GM12874 (cell line): ENCODE data around the gene NOTO.

Source experiments
- TF ChIP-seq, protein P1 (sequence below): IDR thresholded peaks from 2 replicates; pipeline ENCODE4 v1.5.1; 2011; ENCODE audit warnings: low read depth, mild to moderate bottlenecking, control low read depth, low read length, moderate library complexity; ENCODE audit not compliant: insufficient read depth

NOTO gene

DNA sequence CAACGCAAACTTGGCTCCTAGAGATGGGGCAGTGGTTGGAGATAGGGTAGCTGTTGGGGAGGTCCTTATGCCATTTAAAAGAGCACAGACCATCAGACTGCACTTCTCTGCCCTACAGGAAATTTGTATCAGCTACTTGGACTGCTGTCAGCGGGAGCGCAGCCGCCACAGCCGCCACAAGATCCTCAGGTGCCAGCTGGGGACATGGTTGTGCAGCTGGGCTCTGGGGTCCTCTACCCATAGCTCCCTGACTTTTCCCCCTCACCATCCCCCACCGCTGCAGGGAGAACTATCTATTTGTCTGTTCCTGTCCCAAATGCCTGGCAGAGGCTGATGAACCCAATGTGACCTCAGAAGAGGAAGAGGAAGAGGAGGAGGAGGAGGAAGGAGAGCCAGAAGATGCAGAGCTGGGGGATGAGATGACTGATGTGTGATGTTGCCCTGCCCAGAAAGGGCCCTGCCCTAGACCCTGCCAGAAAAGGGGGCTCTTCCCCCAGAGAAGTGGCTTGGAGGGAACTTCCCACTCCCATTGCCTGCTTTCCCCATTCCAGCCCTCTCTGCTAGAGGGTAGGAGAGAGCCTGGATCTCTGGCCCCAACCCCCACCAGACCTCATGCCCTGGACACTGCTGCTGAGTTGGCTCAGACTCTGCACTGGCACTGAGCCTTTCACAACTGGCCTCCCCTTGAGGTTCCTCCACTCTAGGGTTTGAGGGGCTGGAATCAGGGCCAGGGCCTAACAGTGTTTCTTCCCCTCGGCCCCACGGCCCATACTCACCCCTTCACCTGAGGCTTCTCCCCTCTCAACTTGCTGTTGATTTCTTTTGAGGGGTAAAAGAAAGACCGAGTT lies 23.4 kb downstream of the NOTO start:
- TF ChIP-seq, protein P1, sequence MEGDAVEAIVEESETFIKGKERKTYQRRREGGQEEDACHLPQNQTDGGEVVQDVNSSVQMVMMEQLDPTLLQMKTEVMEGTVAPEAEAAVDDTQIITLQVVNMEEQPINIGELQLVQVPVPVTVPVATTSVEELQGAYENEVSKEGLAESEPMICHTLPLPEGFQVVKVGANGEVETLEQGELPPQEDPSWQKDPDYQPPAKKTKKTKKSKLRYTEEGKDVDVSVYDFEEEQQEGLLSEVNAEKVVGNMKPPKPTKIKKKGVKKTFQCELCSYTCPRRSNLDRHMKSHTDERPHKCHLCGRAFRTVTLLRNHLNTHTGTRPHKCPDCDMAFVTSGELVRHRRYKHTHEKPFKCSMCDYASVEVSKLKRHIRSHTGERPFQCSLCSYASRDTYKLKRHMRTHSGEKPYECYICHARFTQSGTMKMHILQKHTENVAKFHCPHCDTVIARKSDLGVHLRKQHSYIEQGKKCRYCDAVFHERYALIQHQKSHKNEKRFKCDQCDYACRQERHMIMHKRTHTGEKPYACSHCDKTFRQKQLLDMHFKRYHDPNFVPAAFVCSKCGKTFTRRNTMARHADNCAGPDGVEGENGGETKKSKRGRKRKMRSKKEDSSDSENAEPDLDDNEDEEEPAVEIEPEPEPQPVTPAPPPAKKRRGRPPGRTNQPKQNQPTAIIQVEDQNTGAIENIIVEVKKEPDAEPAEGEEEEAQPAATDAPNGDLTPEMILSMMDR: no peak

DNA sequence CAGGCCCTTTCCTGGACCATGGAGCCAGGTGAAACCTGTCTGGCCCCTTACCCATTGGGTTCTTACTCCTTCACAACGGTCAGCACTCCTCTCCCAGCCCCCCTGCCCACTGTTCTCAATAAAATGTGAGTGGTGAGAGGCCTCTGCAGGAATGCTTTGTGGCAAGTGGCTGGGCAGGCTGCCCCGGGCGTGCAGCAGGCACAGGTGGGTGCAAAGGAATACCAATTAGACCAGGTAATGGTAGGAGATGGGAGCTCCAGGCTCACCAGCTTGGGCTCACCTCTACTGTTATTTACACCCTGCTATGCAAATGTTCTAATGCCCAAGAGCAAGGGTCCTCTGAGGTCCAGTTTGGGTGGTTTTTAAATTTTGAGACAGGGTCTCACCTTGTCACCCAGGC lies 24.7 kb downstream of the NOTO start:
- TF ChIP-seq, protein P1: no peak

DNA sequence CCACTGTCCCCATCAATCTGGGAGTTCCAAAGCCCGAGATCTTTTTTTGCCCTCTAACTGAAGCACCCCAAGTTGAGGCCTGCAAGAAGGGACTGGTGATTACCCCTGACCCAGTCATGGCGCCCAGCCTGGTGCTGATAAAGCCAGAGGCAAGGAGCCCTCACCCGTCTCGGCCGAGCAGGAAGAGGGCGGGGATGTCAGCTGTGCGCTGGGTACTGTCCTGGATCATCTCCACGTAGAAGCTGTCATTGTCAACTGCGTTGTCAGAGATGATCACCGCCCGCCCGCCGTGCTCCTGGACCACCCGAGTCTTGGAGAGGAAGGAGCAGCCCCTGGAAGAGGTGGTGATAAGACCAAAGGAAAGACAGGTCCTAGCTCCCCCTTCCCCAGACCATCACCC lies 26.3 kb downstream of the NOTO start:
- TF ChIP-seq, protein P1: no peak

DNA sequence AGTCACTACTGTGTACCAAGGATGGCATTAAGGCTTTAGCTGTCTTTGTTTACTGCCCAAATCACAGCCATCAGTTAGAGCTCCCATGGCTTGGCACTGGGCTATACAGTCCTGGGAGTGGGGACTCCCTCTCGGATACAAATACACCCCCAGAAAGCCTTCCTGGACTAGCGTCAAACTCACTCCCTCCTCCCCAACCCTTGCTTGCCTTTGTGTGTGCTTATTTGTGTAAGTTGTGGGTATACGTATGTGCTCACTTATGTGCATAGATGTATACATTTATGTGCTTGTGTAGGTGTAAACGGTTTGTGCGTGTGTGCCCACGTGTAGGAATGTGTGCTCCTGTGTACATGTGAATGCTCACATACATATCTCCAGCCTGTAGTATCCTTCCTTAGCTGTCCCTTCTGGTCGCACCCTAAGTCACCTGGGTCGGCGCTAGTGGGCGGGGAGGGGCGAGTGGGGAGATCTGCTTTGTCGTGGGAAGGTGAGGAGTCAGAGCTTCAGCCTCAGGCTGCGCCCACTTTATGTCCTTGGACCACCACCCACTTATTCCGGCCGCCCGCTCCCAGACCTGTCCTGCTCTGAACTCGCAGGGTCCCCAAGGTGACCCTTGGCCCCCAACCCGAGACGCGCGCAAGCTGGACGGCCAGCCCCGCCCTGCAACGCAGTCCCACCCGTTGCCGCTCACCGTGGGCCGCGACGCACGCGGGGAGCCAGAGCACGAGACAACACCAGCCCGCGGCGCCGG lies 30.2 kb downstream of the NOTO start:
- TF ChIP-seq, protein P1: 0 out of 2 replicates have a peak, but pooled peaks have one; percentile 23

DNA sequence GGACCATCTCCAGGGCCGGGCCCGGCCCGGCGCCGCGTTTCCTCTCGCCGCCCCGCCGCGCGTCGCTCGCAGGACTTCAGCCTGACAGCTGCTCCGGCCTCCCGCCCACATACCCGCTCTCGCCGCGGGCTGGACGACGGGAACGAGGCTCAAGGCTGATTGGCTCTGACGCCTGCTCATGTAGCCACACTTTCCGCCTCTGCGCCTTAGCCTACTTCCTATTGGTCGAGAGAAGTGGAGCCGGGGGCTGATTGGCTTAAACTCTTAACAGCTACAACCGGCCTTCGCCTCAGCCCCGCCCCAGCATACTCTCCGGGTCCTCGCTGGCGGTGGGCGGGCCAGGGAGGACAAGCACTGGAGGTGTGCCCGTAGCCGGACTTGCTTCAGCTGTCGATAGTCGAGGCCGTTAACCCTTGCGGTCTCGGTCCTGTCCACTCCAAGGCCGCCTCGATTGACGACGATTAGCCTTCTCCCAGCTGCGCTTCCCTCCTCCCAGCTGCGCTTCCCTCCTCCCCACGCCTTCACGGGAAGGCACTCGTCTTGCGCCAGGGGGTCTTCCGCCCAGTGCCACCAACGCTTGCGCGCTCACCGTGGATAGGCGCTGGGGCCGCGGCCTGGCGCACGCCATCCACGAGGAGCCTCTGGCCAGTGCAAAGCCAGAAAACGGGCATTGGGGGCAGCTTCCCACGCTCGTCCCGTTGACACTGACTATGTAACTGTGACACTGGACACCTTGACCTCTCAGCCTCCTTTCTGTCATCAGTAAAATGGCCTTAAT lies 31.0 kb downstream of the NOTO start, which contains the start of gene PRADC1:
PRADC1 (minus strand) TSS at position 86 of the 778 bp plus-strand sequence; CDS start at position 7, 79 bp downstream.
- TF ChIP-seq, protein P1: no peak

DNA sequence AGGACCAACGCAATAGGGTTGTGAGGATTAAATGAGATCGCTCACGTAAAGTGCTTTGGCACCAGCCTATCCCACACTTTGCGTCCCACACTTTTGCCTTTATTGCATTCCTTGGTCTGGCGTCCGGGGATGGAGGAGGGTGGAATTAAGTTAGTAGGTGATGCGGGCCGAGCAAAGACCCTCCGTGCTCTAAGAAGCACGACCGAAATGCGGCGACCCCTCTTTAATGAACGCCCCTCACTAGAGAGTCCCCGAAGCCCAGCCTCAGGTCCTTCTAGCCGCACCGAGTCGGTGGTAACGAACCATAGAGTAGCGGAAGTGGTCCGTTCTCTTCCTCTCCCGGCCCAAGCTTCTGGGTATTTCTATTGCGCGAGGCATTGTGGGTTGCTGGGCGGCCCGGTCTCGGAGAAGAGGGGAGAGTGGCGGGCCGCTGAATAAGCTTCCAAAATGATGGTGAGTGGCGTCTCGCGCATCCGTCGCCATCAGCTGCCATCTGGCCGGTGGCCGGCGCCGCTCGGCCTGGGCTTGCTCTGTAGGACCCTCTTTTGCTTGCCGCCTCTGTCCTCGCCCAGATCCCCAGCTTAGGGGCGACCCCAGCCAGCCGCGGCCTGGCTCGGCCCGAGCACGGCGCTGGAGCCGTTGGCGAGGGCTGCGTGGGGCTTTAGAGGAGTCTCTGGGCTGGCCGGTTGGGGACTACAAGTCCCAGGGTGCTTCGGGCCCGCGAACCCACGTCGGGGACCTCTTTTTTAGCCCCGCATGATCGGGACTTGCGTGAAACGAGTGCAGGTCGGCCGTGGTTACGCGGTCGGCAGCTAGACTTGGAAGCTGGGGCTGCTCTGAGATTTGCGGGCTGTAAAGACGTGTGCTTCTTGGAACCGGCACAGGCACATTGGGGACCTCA lies 31.8 kb downstream of the NOTO start, which contains the start of gene CCT7:
CCT7 (plus strand) TSS at position 377 of the 901 bp plus-strand sequence; CDS start at position 448, 71 bp downstream.
- TF ChIP-seq, protein P1: no peak
